ENCODE data around the gene AIP.

The AIP gene

DNA sequence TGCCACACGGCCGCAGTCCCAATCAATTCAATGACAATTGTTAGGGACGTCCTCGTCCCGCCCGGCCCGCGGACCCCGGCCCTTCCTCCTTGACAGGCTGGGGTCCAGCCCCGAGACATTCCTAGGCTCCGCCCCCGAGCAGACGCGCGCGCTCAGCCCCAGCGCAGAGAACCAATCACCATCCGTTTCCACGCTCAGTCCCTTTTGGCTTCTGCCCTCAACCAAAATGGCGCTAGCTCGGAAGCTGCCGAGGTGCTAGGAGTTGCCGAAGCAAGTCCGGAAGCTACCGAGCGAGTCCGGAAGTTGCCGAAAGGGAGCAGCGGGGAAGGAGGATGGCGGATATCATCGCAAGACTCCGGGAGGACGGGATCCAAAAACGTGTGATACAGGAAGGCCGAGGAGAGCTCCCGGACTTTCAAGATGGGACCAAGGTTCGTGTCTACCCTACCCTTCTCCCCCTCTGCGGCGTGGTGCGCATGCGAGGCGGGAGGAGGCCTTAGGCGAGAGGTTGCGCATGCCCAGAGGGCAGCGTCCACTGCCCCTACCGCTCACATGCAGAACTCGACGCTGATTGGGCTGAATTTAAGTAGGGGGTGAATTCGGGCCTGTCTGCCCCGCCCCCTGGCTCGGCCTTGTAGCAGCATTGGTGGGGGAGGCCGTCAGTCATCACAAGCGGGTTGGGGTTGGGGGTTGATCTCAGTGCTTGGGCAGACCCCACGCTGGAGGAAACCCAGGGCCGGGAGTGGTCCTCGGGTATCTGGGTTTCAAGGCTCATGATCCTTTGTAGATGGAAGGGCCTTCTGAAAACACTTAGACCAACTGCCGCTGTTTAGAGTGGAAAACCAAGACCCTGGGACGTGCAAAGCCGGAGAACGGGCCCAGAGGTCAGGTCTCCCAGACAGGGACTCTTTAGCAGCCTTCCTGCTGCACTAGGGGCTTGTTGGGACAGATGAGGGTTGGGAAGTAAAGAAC lies at the start of gene AIP:
Gene AIP (plus strand): TSS at position 200 of the 972 bp plus-strand sequence. CDS start 133 bp downstream, at position 333.
- peak; percentile 88 to 97 (median 93) for DNase-seq

GRCh38 chr11:67433536-67434394 lies 49.1 kb upstream of the AIP start:
- DNase-seq = no peak

DNA sequence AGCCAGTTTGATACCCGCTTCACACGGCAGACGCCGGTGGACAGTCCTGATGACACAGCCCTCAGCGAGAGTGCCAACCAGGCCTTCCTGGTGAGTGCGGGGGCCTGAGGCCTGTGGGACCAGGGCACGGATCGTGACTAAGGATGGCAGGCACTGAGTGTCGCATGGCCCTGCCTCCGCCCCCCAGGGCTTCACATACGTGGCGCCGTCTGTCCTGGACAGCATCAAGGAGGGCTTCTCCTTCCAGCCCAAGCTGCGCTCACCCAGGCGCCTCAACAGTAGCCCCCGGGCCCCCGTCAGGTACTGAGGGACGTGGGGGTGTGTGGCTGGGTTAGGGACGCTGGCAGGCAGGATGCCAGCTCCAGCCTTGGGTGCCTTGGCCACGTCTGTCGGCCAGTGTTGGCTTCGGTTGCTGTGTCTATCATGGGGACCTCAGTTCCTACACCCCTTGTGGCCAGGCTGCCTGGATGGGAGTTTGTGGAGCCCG lies 48.4 kb upstream of the AIP start:
- DNase-seq = no peak

GRCh38 chr11:67435031-67435726 lies 47.6 kb upstream of the AIP start:
- no peak for DNase-seq

GRCh38 chr11:67435727-67436458 lies 46.9 kb upstream of the AIP start:
- no peak for DNase-seq

DNA sequence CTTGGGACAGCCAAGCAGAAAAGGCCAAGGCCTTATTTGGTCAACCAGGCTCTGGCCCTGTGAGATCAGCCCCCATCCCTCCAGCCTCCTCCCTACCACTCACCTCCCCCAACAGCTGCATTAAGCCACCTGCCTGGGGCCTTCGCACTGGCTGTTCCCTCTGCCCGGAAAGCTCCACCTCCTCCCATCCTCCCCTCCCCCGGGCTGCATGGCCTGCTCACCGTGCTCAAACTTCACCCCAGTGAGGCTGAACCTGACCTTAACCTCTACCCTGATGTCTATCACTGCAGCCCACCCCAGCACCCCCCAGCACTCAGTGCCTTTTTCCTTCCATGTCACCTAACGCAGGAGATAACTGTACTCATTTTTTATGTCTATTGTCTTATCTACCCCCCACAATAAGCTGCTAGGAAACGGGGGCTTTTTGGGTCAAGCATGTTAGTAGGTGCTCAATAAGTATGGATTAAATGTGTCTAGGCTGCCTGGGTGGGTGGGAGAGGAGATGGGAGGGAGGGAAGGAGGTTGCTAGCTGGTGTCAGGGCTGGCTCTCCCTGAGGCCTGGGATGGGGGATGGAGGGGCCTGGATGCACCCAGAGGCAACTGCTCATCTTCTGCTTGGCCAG lies 46.3 kb upstream of the AIP start:
- peak in 2 of 4 experiments; percentile 38 to 55 for DNase-seq

GRCh38 chr11:67437082-67437808 lies 45.6 kb upstream of the AIP start, which contains the start of gene PTPRCAP:
Gene PTPRCAP, minus strand, starts transcription at chr11:67437682. Its CDS starts 63 bp downstream, at chr11:67437619.
- peak in 2 of 4 experiments; percentile 75 to 83 for DNase-seq

DNA sequence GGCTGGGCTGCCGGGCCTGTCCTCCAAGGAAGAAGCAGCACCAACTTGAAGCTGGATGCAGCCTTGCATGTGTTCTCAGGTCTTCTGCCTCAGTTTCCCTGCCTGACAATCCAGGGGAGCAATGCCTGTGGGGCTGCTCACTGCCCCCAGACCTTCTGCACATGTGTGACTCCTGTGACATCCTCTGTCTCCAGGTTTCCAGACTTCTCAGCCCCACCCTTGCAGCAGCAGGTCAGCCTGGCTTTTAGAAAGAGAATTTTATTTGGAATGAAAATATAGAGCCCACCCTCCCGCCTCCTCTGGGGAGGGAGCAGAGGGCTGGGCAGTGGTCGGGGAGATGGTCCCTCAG lies 45.0 kb upstream of the AIP start:
- DNase-seq = no peak

- DNase-seq = peak; percentile 32 to 69 (median 48)
Measured at GRCh38 chr11:67438158-67438902, 44.5 kb upstream of the AIP start.

GRCh38 chr11:67439321-67440228 lies 43.3 kb upstream of the AIP start:
- no peak for DNase-seq

DNA sequence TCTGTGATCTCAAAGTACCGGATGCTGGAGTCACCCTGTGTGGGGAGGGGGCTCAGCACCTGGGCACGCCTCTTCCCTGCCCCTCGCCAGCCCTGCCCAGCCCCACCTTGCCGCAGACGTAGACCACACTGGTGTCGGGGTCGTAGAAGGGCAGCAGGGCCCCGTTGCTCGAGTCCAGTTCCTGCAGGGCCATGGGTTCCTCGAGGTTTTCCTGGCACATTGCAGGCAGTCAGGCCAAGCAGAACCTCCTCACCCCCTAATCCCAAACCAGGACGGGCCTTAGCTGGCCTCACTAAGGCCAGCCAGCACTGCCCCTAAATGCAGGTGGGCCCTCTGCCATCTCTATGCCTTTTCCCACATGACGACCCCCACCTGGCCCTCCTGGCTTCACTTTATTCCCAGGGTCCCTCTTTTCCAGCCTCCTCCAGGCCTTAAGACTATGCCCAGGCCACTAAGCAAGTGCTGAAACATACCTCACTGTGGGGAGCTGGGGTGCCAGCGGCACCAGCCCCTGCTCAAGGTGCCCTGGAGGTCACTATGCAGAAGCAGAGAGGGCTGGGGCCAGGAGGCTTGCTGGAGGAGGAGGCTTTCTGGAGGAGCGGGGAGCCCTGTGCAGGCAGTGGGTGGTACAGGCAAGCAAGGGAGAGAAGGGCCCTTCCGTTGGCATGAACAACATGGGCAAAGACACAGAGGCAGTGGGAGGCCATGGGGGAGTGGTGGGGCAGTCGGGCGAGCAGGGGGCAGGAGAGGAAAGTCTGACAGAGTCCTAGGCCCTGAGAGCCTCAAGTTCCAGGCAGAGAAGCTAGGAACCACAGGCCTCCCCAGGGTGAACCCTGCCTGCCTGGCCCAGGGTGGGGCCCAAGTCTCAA lies 42.4 kb upstream of the AIP start:
- DNase-seq = no peak

- DNase-seq = no peak
Measured at GRCh38 chr11:67441098-67441563, 41.7 kb upstream of the AIP start.

- DNase-seq = no peak
Measured at GRCh38 chr11:67441731-67442351, 41.0 kb upstream of the AIP start.

- DNase-seq = no peak
Measured at GRCh38 chr11:67442504-67443404, 40.1 kb upstream of the AIP start.

GRCh38 chr11:67445515-67445914 lies 37.3 kb upstream of the AIP start:
- no peak for DNase-seq

- no peak for DNase-seq
Measured at GRCh38 chr11:67448220-67448609, 34.6 kb upstream of the AIP start.
